Measurements from ENCODE around the gene FAM50A. TPM values are rescaled to one million over a fixed set of nuclear protein-coding genes. Genes with fewer than 3 reads are reported as not detected.

FAM50A gene
- total RNA-seq, 4 donors from 2014 or later = 18.9 to 37.0 (median 22.7) TPM

DNA sequence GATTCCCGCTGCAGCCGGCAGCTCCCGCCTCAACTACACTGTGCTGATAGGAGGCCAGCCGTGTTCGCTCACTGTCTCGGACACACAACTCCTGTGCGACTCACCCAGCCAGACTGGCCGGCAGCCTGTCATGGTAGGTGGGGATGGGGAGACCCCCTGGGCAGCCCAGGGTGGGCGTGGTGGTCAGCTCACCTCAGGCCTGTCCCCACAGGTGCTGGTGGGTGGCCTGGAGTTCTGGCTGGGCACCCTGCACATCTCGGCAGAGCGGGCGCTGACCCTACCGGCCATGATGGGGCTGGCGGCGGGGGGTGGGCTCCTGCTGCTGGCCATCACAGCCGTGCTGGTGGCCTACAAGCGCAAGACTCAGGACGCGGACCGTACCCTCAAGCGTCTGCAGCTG, 23.6 kb downstream of the FAM50A start:
- no peak overlapping the region for H3K4me3 ChIP-seq (ENCODE audit: low read depth, poor library complexity, severe bottlenecking)
- WGBS, 2 donors = 93 to 95% methylated on average over 3 to 5 of the region's 21 CpGs
- no peak for DNase-seq (ENCODE audit: low spot score in 2 of 2)
- TF ChIP-seq, protein P1, sequence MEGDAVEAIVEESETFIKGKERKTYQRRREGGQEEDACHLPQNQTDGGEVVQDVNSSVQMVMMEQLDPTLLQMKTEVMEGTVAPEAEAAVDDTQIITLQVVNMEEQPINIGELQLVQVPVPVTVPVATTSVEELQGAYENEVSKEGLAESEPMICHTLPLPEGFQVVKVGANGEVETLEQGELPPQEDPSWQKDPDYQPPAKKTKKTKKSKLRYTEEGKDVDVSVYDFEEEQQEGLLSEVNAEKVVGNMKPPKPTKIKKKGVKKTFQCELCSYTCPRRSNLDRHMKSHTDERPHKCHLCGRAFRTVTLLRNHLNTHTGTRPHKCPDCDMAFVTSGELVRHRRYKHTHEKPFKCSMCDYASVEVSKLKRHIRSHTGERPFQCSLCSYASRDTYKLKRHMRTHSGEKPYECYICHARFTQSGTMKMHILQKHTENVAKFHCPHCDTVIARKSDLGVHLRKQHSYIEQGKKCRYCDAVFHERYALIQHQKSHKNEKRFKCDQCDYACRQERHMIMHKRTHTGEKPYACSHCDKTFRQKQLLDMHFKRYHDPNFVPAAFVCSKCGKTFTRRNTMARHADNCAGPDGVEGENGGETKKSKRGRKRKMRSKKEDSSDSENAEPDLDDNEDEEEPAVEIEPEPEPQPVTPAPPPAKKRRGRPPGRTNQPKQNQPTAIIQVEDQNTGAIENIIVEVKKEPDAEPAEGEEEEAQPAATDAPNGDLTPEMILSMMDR (IDR thresholded peaks at IDR 0.05) = no peak
- no peak for TF ChIP-seq POLR2A (IDR thresholded peaks at IDR 0.05)
- intact Hi-C loops (cut with DNase I; ENCODE audit: low total_unique reads) = no loop called here

- no peak overlapping the region for H3K4me3 ChIP-seq (ENCODE audit: low read depth, poor library complexity, severe bottlenecking)
- intact Hi-C loops (cut with DNase I; ENCODE audit: low total_unique reads) = no loop called here
- 91 to 99% methylated on average over 13 to 23 of the region's 23 CpGs for WGBS, 2 donors
- DNase-seq (ENCODE audit: low spot score in 2 of 2) = no peak
- TF ChIP-seq POLR2A (IDR thresholded peaks at IDR 0.05) = no peak
- TF ChIP-seq, protein P1 (IDR thresholded peaks at IDR 0.05) = no peak
Measured at GRCh38 chrX:154468217-154468616, 24.3 kb downstream of the FAM50A start.

- 84 to 93% methylated on average over 5 to 9 of the region's 9 CpGs for WGBS, 2 donors
- TF ChIP-seq, protein P1 (IDR thresholded peaks at IDR 0.05) = no peak
- no peak for TF ChIP-seq POLR2A (IDR thresholded peaks at IDR 0.05)
- DNase-seq (ENCODE audit: low spot score in 2 of 2) = no peak
- no peak overlapping the region for H3K4me3 ChIP-seq (ENCODE audit: low read depth, poor library complexity, severe bottlenecking)
- intact Hi-C loops (cut with DNase I; ENCODE audit: low total_unique reads) = no loop called here
Measured at GRCh38 chrX:154469114-154469513, 25.2 kb downstream of the FAM50A start.

DNA sequence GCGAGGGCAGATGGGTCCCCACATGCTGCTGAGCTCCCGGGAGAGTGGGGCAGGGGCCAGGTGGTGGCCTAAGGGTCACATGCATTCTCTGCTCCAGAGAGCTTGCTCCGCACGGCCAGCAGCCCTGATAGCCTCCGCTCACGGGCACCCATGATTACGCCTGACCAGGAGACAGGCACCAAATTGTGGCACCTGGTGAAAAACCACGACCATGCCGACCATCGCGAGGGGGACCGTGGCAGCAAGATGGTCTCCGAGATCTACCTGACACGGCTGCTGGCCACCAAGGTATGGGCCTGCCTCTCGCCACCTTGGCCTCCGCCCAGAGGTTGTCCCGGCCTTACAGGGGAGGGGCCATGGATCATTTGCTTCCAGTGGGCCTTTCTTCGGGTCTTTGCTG, 25.9 kb downstream of the FAM50A start:
- TF ChIP-seq, protein P1 (IDR thresholded peaks at IDR 0.05) = no peak
- no peak for TF ChIP-seq POLR2A (IDR thresholded peaks at IDR 0.05)
- no peak overlapping the region for H3K4me3 ChIP-seq (ENCODE audit: low read depth, poor library complexity, severe bottlenecking)
- 90 to 92% methylated on average over 2 to 18 of the region's 18 CpGs for WGBS, 2 donors
- no peak for DNase-seq (ENCODE audit: low spot score in 2 of 2)
- intact Hi-C loops (cut with DNase I; ENCODE audit: low total_unique reads) = no loop called here

GRCh38 chrX:154470434-154470833, 26.5 kb downstream of the FAM50A start:
- TF ChIP-seq, protein P1 (IDR thresholded peaks at IDR 0.05) = no peak
- no peak for TF ChIP-seq POLR2A (IDR thresholded peaks at IDR 0.05)
- intact Hi-C loops (cut with DNase I; ENCODE audit: low total_unique reads) = no loop called here
- DNase-seq (ENCODE audit: low spot score in 2 of 2) = no peak
- no peak overlapping the region for H3K4me3 ChIP-seq (ENCODE audit: low read depth, poor library complexity, severe bottlenecking)
- 92 to 100% methylated on average over 1 to 14 of the region's 14 CpGs for WGBS, 2 donors

DNA sequence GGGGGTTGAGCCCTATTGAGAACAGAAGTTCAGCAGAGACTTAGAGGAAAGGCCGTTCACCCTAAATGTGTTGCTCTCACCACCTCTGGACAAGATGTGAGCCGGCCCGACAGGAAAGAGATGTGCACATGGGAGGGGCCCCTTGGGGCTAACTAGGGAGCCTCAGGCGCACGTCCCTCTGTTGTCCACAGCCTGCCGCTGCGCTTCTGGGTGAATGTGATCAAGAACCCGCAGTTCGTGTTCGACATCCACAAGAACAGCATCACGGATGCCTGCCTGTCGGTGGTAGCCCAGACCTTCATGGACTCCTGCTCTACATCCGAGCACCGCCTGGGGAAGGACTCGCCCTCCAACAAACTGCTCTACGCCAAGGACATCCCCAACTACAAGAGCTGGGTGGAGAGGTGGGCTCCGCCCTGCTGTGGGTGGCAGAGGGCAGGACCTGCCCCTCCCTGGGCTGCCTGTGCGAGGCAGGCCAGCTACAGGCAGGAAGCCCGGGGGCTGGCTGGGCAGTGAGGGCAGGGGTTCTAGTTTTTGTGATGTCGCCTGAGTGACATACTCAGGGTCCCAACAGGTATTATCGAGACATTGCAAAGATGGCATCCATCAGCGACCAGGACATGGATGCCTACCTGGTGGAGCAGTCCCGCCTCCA, 27.1 kb downstream of the FAM50A start:
- TF ChIP-seq, protein P1 (IDR thresholded peaks at IDR 0.05) = no peak
- no peak for TF ChIP-seq POLR2A (IDR thresholded peaks at IDR 0.05)
- intact Hi-C loops (cut with DNase I; ENCODE audit: low total_unique reads) = no loop called here
- 86 to 93% methylated on average over 8 to 23 of the region's 23 CpGs for WGBS, 2 donors
- H3K4me3 ChIP-seq (ENCODE audit: low read depth, poor library complexity, severe bottlenecking) = no peak overlapping the region
- DNase-seq (ENCODE audit: low spot score in 2 of 2) = no peak

Data from lower leg skin (tissue), 4 donors.